IPS-11a (cell line): ENCODE measurements around the gene TMEM129.

Experiments used
- H3K4me3 ChIP-seq: one replicate; pipeline ENCODE4 v1.5.1; 2013; ENCODE audit warnings: low read depth, low read length, control low read depth

TMEM129 gene

DNA sequence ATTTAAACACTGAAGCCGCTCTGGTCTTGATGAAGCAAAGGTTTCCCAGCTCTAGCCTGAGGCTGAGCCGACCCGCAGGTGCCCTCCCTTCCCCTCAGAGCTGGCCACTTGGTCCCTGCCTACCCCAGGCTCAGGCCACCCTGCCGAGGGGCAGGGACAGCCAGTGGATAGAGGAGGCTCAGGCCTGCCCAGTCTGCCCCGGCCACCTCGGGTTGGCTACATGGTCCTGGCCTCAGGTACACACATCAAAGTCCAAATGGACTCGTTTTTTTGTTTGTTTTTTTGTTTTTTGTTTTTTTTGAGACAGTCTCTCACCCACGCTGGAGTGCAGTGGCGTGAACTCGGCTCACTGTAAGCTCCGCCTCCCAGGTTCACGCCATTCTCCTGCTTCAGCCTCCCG, 24.0 kb upstream of the TMEM129 start:
- H3K4me3 ChIP-seq = no peak overlapping the region

DNA sequence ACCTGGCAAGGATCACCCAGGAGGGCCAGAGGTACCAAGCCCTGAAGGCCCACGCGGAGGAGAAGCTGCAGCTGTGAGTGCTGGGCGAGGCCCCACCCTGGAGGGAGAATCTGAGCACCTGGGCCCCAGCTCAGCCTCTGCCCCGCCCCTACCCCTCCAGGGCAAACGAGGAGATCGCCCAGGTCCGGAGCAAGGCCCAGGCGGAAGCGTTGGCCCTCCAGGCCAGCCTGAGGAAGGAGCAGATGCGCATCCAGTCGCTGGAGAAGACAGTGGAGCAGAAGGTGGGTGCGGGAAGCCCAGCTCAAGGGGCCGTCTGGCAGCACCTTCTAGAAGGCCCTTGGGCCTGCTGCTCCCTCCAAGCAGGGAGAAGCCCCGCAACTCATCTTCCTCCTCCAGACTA, 23.4 kb upstream of the TMEM129 start:
- no peak overlapping the region for H3K4me3 ChIP-seq

DNA sequence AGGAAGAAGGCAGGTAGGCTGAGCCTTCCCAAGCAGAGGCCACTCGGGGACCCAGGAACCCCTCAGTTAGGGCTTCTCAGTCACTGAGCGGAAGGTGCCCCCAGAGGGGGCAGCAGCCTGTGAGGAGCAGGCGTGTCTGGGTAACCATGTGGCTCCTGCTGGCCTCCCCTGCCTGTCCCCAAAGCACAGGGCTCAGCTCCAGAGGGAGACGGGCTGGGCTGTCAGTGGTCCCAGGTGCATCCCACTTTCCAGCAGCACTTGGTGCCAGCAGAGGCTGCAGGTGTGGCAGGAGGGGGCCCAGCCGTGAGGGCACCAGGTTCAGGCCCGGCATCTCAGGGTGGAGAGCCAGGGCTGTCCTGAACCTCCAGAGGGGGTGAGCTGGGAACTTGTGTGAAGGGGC, 22.9 kb upstream of the TMEM129 start:
- no peak overlapping the region for H3K4me3 ChIP-seq

DNA sequence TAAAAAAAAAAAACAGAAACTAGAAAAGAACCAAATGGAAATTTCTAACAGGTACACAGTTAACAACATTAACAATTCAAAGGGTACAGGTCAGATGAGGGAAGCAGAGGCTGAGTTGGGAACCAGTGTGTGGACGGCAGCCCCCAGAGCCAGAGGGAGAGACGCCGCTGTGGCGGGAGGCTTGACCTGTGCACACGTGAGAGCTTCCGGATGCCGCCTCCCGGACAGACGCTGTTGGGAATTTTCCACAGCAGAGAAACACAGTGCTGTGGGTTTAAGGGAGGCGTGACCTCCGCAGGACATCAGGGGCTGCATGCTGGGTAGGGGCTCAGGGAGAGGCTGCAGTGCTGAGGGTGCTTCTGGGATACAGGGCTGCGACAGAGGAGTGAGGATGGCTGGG, 22.4 kb upstream of the TMEM129 start:
- no peak overlapping the region for H3K4me3 ChIP-seq

DNA sequence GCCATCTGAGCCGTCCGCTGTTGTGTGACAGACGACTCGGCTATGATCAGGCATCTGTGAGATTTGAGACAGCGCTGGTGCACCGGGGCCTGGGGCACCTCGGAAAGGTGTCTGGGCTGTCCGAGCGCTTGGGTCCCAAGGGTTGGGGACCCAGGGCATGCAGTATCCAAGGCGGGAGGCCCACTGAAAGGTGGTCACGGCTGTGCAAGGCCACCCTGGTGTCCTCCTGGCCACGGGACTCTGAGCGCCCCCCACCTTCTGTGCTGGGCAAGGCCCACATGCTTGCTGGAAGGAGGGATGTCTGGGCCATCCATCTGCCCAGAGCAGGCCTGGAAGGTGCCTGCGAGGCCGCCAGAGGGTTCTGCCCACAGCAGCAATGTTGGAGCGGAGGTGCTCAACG, 20.1 kb upstream of the TMEM129 start:
- H3K4me3 ChIP-seq = no peak overlapping the region

DNA sequence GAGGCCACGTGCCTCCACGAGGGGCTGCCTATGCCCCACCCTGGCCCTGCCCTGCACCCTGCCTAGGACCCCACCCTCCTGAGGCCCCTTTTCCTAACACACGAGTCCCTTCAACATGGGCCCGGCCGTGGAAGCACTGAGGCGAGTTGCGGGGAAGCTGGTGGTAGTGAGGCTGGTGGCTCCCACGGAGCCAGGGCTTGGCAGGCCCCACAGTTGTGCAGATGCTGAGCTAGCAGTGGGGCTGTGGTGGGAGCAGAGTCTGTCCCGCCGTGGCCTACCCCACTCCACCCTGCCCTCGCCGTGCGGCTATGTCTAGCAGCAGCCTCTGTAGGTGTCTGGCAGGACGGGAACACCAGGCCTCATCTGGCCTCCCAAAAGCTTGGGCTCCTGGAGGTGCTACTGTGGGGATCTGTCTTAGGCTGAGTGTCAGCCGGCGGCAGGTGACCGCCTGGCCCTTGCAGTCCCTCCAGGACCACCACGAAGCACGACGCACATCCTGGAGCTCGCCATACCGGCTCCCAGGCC, 19.0 kb upstream of the TMEM129 start:
- no peak overlapping the region for H3K4me3 ChIP-seq

DNA sequence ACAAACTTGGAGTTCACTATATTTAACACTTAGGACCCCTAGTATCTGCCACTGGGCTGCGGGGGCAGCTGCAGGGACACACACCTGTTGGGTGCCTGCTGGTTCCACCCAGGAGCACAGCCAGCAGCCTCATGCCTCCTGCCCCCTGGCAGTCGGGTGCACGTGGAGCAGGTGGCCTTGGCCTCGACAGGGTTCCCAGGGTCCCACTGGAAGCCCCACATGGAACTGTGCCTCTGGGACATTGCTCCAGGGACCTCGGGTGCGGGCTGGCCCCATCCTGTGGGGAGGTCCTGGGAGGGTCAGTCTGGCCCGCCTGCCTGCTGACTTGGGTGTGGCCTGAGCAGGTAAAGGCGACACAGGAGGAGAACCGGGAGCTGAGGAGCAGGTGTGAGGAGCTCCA, 18.2 kb upstream of the TMEM129 start:
- H3K4me3 ChIP-seq = no peak overlapping the region

DNA sequence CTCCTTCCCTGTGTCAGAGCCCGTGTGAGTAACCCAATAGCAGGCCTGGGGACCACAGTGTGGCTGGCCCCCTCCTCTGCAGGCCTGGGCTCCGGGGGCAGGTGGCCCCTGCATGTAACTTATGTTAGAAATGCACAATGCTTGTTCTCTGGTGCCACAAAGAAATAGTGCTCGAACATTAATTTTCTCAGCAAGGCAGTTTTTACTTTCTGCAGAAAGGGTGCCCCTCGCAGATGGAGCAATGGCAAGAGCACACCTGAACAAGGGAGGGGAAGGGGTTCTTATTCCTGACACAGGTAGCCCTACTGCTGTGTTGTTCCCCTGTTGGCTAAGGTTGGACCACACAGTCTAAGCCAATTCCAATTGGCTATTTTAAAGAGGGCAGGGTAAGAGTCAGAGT, 17.3 kb upstream of the TMEM129 start:
- H3K4me3 ChIP-seq = no peak overlapping the region

DNA sequence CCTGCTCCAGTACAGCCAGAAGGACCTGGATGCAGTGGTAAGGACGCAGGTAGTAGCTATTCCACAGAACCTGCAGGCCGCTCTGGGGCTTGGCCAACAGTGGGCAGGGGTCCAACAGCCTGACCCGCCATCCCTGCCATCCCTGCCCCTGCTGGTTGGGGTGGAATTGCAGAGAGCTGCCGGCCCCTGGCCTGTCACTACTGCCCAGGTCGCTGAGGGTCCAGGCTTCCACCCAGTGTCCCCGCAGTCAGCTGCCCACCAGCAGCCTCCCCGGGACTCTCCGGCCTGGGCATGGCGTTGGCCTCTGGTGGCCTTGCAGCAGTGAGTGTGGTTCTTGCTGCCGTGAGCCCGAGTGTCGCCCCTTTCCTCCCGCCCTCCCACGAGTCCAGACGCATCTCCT, 16.5 kb upstream of the TMEM129 start:
- H3K4me3 ChIP-seq = no peak overlapping the region

DNA sequence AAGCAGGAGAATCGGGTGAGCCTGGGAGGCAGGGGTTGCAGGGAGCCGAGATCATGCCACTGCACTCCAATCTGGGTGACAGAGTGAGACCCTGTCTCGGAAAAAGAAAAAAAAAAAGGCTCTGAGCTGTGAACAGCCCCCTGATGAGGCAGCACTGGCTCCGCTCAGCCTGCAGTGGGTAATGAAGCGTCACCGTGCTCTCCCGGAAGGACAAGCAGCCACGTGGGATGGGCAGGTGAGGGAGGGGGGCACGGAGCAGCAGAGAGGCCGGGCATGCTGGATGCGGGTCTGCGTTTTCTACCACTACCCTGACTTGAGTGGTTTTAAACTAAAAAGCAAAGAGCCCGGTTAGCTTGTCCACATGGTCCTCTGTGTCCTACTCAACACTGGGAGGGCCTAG, 15.7 kb upstream of the TMEM129 start:
- H3K4me3 ChIP-seq = no peak overlapping the region

DNA sequence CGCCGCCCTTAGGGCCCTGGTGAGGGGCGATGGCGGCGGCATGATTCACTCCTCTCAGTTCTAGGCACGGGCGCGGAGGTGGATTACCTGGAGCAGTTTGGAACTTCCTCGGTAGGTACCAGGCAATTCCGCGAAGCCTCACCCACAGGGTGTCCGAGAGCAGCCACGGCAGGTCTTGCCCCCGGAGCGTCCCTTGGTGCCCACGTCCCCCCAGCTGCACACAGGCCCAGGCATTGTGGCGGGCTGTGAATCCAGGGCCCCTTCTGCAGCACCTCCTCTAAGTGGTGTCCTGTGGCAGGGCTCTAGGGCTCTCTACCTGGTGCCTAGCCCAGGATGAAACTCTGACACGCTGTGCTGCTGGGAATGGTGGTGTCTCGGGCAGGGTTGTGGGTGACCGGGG, 14.1 kb upstream of the TMEM129 start:
- no peak overlapping the region for H3K4me3 ChIP-seq

DNA sequence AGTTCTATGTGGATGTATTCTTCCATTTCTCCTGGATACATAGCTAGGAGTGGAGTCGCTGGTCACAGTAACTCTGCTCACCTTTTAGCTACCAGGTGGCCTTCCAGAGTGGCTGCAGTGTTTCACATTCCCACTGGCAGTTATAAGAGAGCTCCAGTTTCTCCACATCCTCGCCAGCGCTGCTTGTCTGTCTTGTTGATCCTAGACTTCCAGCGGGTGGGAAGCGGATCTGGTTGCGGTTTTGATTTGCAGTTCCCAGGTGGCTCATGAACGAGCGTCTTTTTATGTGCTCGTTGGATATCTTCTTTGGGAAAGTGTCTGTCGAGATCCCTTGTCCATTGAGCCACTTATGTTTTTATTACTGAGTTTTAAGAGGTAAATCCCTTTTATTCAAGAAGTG, 11.8 kb upstream of the TMEM129 start:
- H3K4me3 ChIP-seq = no peak overlapping the region

DNA sequence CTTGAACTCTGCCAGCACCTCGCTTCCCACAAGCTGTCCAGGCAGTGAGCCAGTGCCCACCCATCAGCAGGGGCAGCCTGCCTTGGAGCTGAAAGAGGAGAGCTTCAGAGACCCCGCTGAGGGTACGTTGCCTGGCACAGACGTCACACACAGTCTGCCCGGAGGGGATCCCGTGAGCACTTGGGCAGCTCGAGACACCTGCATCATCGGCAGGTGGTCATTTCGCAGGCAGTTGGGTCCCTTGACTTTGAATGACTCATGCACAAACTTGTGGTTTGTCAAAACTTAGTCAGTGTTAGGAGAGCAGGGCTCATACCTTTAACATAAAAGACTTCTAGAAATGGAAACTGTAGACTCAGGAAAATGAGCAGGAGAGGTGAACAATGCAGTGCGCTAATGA, 10.1 kb upstream of the TMEM129 start:
- H3K4me3 ChIP-seq = no peak overlapping the region

DNA sequence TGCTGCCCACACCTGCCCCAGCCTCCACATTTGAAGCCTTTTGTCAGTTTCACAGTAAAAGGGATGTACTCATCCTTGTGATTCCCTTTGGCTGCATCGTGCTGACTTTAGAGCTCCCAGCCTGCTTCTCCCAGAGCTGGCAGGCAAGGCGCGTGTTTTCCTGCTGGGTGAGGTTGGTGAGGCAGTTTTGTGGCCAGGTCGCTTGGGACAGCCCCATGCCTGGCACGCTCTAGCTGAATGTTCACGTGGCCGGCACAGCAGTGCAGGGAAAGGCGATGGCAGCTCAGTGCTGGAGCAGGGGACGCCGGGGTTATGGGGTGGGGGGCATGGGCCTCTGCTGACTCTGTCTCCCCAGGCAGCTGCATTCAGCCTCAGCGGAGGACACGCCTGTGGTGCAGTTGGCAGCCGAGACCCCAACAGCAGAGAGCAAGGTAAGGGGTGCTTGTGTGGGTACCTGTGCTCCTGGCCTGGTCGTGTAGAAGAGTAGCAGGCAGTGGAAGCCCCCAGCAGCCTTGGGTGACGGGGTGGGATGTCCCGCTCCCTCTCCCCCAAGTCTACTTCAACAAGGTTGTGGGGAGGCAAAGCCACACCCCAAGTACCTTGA, 9.5 kb upstream of the TMEM129 start:
- no peak overlapping the region for H3K4me3 ChIP-seq

DNA sequence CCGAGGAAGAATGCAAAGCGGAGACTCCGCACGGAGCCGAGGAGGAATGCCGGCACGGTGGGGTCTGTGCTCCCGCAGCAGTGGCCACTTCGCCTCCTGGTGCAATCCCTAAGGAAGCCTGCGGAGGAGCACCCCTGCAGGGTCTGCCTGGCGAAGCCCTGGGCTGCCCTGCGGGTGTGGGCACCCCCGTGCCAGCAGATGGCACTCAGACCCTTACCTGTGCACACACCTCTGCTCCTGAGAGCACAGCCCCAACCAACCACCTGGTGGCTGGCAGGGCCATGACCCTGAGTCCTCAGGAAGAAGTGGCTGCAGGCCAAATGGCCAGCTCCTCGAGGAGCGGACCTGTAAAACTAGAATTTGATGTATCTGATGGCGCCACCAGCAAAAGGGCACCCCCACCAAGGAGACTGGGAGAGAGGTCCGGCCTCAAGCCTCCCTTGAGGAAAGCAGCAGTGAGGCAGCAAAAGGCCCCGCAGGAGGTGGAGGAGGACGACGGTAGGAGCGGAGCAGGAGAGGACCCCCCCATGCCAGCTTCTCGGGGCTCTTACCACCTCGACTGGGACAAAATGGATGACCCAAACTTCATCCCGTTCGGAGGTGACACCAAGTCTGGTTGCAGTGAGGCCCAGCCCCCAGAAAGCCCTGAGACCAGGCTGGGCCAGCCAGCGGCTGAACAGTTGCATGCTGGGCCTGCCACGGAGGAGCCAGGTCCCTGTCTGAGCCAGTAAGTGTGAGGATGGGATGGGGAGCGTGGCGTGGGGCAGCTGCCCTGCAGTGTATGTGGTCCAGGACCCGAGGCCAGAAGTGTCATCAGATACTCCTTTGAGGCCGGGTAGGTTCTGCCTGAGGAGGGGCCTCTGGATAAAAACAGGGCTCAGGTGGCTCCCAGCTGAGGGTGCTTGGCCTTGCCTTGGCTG, 7.2 kb upstream of the TMEM129 start:
- H3K4me3 ChIP-seq = no peak overlapping the region

DNA sequence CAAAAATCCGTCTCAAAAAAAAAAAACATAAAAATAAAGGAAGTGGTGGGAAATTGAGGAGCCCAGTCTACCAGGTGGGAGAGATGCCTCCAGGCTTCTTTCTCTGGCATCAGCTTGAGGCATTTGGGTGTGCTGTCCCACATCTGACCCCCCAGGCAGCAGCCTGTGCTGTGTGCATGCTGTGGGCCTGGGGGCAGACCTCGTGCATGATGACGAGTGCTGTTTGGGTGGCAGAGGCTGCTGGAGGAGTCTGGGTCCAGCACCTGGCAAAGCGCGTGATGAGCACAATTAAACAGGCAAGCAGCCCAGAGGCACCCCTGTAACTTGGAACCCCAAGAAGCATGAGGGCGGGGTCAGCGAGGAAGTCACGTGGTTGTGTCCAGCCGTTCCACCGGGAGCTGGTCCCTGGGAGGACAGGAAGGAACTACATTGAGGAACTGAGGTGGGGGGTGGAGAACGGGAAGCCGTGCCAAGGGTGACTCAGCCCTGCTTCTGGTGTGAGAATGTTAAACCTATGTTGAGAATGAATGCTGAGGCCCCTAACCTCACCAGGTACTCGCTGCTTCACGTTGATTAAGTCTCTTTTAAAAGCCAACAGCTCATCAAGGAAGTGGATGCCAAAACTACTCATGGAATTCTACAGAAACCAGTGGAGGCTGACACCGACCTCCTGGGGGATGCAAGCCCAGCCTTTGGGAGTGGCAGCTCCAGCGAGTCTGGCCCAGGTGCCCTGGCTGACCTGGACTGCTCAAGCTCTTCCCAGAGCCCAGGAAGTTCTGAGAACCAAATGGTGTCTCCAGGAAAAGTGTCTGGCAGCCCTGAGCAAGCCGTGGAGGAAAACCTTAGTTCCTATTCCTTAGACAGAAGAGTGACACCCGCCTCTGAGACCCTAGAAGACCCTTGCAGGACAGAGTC, 6.3 kb upstream of the TMEM129 start:
- no peak overlapping the region for H3K4me3 ChIP-seq

DNA sequence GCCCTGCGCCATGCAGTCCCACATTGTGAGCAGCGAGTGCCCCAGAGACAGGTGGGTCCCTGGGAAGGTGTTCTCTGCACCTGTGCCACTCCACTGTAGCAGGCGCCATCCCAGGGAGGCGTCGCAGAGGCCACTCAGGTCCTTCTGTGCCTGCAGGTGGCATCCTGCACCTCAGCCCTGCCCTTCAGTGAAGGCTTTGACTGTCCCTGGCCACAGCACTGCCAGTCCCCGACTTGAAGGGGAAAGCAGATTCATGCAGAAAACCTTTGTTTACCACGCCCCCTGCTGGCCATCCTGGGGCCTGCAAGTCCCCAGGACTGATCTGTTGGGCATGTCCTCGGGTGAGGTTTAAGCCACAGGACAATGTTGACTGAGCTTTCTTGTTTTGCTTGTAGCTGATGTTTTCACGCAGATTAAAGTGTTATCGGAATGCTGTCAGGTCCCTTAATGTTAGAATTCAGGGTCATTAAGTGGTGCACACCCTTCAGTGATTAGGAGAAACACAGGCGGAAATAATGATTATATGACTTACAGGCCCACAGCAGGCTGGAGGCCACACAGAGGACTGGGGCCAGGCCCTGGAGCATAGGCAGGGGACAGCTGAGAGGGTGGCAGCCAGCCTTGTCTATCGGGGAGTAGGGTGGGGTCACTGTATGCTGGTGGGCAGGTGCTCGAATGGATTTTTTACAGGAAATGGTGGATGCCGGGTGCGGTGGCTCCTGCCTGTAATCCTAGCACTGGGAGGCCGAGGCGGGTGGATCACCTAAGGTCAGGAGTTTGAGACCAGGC, 5.2 kb upstream of the TMEM129 start:
- no peak overlapping the region for H3K4me3 ChIP-seq

DNA sequence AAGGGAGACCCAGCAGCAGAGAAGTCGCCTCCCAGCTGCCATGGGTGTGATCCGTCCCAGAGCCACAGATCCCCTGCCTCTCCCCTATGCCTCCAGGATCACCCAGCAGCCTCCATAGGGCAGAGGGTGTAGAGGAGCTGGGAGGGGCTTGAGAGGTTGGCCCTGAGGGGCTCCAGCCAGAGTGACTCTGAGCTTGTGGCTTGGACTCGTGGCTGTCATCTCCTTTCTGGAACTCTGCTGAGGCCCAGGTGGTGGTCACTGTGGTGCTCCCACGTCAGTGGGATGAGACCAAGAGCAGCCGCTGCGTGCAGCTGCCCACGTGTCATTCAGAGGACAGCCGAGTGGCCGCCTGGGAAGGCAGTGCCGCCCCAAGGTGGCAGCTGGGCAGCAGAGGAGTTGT, 4.4 kb upstream of the TMEM129 start:
- H3K4me3 ChIP-seq = no peak overlapping the region

DNA sequence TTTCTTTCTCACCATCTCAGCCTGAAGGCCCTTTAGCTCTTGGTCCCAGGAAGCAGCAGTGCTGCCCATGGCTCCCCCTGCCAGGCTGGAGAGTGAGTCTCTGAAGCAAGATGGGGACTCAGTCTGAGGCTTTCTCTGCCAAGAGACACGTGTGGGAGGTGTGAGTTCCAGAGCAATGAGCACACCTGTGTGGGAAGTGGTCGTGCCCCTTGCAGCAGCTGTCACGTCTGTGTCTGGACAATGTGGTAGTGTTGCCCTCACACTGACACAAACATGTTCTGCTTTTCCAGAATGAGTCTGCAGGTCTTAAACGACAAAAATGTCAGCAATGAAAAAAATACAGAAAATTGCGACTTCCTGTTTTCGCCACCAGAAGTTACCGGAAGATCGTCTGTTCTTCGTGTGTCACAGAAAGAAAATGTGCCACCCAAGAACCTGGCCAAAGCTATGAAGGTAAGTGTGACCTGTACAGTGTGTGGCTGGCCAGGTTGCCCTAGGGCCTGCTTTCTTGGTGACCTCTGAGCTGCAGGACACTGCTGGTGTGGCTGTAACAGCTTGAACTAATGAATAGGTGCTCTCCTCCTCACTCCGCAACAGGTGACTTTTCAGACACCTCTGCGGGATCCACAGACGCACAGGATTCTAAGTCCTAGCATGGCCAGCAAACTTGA, 2.1 kb upstream of the TMEM129 start:
- no peak overlapping the region for H3K4me3 ChIP-seq

DNA sequence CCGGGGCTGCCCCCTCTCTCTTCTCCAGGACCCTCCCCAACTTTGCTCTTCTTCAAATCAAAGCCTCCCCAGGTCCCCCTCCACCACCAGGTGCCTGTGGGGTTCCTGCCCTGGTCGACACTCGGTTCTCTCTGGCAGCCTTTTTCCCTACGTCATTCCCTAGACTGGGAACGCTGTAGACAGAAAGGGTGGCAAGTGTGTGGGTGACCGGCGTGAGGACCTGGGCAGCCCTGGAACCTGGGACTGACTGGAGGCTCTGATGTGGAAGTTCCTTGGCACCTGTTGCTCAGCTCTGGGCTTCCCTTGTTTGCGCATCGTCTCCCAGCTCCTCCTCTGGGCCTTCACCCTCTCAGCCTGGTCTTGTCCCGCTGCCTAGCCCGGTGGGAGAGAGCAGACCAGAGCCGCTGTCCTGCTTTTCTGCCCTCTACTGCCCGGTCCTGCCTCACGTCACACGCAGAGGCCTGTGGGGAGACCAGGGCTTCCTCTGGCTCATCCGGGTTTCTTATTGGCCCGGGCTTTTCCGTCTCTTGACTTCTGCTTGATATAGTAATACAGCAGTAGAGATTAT, 1.5 kb upstream of the TMEM129 start:
- H3K4me3 ChIP-seq = peak overlapping the region; percentile 82
